Measurements from ENCODE around the gene HCN2.
"Not testable (repeated sequence)": the region's sequence is repeated elsewhere in the genome, so short reads cannot be mapped to it uniquely, and the experiment has no call there.

HCN2 gene

DNA sequence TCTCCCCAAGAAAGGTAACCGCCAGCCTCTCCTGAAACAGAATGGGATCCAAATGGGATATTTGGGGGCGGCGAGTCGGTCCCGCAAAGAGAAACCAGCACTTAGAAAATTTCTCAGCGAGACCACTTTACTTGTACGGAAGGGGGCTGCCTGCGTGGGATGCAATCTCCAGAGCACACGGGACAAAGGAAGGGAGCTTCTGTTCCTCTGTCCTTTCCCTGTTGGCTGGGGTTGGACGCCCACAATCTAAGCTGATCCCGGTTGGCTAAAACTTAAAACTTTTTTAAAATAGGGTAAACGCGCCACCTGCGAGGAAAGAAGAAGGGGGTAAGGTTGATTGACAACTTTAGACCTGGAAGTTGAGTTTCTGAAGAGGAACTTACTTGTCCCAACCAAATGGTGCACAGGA is 18.1 kb upstream of the HCN2 start:
- no peak for DNase-seq (ENCODE audit: low read depth)

DNA sequence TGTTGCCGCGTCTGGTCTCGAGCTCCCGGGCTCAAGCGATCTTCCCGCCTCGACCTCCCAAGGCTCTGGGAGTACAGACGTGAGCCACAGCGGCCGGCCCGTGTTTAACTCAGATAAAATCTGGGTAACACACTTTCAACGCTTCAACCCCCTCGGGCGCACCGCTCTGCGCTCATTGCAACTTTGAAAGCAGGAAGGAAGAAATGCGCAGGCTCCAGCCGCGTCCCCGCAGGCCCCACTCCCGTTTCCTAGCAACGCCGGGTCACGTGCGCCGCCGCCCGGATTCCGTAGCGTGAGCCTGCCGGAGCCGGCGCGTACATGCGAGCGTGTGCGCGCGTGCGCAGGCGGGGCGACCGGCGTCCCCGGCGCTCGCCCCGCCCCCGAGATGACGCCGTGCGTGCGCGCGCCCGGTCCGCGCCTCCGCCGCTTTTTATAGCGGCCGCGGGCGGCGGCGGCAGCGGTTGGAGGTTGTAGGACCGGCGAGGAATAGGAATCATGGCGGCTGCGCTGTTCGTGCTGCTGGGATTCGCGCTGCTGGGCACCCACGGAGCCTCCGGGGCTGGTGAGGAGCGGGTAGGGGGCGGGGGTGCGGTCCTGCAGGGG is 17.4 kb upstream of the HCN2 start, which contains the start of gene BSG:
Gene BSG (plus strand): TSS at position 457 of the 603 bp plus-strand sequence. CDS start 39 bp downstream, at position 496.
- DNase-seq (ENCODE audit: low read depth): peak; percentile 97

DNA sequence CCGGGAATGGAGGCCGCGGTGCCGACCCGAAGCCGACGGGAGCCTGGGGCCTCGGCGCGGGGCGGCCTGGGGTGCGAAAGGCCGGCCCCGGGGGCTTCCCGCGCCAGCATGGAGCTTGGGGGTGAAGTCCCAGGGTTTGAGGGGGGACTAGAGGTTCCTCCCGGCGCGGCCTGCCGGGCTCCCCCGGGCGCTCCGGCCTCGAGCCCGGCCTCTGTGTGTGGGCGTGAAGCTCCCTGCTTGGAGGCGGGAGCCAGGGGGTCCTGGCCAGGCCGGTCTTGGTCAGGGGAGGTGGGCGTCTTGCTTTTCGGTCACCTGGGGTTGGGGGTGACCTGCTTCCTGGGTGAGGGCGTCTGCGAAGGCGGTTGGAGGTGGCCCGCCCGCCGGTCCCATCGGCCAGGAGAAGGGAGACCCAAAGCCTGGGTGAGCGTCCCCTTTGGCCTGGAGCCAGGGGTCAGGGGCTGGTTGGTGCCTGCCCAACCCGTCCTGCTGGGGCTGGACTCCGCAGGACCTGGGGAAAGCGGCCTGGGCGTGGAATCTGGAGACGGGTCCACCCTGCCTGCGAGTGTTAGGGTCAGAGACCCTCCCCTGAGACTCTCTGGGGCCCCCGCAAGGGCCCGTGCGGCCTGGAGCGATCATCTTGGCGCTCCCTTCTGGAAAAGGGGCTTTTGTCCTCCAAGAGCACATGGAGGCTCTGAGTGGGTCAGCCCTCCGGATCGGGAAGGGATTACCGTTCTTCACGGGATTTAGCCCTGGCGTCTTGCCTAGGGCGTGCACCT is 16.8 kb upstream of the HCN2 start:
- no peak for DNase-seq (ENCODE audit: low read depth)

DNA sequence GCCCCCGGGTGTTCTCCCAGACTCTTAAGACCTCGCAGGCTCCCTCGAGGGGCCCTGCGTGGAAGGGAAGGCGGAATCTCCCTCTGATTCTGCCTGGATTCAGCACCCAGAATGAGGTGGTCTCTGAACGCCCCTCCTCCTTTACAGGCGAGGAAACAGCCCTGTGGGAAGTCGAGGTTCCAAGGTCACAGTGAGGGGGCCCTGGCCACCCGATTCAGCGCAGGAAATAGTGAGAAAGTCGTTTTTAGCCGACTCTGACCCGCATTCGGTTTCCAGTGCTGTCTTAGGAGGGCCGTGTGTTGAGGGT is 16.2 kb upstream of the HCN2 start:
- DNase-seq (ENCODE audit: low read depth): no peak

DNA sequence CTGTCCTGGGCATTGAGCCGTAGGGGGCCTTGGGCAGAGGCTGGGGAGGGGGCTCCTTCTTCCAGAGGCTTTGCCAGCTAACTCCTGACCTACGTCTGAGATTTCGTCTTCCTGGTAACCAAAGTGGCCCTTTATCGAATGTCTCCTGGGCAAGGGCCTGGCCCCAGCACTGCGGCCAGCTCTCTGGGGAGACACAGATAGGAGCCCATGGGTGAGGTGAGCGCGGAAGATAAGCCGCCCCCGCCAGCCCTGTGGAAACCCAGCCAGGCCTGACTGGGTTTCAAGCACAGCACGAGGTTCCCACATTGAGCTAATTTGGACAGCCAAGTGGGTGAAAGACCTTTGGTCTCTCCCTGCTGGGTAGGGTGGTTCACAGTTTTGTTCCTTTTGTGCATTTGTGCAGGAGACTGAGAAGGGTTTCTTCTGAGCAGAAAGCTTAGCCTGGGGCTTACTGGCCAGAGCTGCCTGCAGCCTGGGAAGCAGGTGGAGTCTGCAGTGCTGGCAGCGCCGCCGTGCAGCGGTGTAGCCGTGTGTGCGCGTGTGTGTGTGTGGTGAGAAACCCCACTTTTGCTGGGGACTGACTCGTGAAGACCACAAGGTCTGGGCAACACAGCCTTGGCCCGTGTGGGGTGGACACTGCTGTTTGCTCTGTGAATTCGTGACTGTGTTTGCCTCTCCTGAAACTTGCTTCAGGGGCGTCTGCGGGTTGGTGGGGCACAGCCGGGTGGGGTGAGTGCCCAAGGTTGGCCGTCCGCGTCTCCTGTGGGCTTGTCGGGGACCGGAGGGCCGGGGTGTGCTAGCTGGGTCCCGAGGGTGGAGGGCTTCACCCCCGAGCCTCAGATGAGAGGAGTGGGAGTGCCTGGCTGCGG is 14.8 kb upstream of the HCN2 start:
- no peak for DNase-seq (ENCODE audit: low read depth)

DNA sequence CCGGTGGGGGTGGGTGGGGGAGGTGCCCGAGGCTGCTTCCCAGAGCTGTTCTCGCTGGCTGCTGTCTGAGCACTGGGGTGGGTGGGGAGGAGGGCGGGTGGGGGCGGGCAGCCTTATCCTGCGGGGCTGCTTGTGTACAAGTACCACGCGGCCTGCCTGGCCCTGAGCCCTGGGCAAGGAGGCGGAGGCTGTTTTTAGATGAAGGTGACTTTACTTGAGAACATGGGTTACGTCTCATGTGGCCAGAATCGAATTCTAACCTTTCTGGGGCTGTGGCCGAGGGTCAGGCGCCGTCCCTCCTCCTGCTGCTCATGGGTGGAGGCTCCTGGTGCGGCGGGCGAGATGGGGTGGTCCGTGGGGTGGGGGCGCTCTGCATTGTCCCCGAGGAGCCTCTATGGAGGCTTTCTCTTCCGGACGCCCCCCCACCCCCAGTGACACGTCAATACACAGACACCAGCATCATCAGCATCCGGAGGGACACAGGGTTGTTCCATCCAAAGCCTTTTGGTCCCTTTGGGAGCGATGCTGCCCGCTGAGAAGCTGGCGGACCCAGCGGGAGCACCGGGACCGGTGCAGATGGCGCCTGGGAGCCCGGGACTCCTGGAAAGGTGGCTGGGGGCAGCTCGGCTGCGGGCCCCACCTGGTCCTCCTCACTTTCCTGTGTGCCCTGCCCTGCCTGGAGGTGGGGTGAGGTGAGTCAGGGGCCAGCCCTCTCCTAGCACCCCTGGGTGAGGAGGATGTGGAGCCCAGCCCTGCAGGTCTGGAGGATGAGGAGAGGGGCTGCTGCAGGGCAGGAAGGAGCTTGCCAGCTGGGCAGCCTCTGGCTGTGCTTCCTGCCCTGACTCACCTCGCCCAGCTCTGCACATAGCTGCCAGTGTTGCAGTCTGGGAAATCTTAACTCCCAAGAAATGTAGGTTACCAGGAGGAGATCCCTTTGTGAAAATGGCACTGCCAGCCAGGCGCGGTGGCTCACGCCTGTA is 13.9 kb upstream of the HCN2 start:
- DNase-seq (ENCODE audit: low read depth): no peak

DNA sequence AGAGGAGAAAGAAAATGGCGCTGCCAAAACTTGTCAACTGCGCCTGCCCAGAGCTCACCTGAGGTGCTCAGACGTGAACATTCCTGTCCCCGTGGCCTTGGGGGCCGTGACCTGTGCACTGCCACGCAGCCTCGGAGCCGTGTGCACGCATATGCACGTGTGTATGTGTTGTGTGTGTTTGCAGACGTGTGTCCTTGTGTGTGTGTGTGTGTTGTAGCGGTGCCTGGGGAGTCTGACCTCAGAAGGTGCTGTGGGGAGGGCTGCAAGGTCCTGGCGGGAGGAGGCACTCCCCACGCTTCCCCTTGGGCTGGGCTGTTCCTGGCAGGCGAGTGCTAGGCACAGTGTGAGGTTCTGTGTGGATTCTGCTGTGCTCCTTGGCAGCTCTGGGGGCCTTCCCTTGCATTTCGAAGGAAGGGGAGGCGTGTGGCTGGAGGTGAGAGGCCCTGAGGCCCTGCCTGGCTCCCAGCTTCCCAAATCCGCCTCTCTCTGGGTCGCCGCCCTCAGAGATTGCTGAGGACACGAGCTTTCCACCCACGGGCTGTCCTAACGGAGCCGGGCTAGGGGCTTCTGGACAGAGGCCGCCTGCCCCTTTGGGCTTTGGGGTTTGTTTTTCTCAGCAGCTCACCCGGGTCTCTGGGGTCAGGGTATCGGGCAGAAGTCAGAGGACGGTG is 12.8 kb upstream of the HCN2 start:
- DNase-seq (ENCODE audit: low read depth): no peak

DNA sequence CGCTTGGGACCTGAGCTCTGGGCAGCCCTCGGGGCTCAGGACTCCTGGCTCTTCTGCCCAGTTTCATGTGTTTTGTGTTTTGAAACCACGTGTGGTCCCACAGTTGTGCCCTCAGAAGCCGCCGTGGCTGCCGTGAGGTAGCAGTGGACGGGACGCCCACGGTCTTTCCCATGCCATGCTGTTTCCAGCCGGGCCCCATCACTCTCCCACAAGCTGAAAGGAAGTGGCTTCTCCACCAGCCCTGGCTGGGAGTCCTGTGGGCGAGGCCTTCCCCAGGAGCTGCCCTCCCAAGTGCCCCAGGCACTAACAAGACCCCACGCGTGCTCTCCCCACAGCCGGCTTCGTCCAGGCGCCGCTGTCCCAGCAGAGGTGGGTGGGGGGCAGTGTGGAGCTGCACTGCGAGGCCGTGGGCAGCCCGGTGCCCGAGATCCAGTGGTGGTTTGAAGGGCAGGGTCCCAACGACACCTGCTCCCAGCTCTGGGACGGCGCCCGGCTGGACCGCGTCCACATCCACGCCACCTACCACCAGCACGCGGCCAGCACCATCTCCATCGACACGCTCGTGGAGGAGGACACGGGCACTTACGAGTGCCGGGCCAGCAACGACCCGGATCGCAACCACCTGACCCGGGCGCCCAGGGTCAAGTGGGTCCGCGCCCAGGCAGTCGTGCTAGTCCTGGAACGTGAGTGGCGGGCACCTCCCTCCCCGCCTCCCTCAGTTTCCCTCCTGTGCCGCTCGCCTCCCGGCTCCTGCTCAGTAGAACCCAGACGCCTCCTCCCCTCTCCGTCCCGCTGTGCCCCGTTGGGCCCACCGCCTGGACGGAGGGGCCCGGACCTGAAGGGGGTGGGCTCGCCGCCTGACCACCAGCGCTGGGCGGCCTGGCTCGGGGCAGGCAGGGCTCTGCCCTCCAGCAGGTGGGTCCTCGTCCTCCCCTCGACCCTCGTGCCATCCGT is 12.0 kb upstream of the HCN2 start:
- no peak for DNase-seq (ENCODE audit: low read depth)

DNA sequence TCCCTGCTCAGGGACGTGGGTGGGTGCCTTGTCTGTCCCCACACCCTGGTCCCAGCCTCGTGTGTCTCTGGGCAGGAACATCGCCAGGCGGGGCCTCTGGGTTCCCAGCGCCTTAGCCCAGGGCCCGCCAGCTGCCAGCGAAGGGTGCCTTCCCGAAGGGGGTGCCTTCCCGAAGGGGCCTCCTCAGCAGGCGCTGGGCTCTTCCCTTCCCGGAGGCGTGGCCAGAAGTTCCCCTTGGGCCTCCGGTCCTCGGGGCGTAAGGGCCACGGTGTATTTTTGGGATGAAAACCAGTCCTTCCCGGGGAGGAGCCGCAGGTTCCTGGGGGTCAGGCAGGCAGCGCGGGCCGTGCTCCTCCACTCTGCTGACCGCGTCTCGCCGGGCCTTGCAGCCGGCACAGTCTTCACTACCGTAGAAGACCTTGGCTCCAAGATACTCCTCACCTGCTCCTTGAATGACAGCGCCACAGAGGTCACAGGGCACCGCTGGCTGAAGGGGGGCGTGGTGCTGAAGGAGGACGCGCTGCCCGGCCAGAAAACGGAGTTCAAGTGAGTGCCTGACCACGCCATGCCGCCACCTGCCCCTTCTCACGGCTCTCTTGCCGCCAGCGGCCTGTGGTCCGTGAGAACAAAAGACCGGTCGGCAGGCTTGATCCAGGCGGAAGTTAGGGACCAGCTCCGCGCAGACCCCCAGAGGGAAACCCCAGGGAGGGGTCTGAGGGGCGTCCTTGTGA is 10.4 kb upstream of the HCN2 start:
- no peak for DNase-seq (ENCODE audit: low read depth)

DNA sequence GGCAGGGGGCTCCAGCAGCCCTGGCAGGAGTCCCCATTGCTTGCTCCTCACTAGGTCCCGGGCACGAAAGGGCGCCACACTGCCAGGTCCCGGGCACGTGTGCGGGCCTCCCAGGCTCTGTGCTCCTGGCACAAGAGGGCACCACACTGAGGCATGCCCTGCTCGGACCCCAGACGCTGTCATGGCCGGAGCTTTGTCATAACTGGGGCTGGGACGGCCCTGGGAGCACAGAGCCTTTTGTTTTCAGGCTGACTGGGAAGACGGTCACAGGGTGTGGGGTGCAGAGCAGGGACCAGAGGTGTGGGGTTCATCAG is 9.9 kb upstream of the HCN2 start:
- no peak for DNase-seq (ENCODE audit: low read depth)

DNA sequence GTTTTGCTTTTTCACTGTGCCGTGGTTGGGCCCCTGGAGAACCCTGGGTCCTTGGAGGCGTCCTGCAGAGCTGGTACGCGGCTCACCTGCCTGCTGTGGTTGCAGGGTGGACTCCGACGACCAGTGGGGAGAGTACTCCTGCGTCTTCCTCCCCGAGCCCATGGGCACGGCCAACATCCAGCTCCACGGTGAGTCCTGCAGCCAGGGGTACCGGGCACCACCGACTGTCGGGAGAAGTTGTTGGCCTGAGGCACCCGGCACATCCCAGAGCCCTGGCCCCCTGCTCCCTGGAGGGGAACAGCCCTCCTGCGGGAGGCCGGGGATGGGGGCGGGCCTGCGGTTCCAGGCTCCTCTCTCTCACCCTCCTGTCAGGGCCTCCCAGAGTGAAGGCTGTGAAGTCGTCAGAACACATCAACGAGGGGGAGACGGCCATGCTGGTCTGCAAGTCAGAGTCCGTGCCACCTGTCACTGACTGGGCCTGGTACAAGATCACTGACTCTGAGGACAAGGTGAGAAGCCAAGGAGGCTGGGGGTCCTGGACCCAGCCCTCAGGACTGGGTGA is 9.3 kb upstream of the HCN2 start:
- DNase-seq (ENCODE audit: low read depth): no peak

DNA sequence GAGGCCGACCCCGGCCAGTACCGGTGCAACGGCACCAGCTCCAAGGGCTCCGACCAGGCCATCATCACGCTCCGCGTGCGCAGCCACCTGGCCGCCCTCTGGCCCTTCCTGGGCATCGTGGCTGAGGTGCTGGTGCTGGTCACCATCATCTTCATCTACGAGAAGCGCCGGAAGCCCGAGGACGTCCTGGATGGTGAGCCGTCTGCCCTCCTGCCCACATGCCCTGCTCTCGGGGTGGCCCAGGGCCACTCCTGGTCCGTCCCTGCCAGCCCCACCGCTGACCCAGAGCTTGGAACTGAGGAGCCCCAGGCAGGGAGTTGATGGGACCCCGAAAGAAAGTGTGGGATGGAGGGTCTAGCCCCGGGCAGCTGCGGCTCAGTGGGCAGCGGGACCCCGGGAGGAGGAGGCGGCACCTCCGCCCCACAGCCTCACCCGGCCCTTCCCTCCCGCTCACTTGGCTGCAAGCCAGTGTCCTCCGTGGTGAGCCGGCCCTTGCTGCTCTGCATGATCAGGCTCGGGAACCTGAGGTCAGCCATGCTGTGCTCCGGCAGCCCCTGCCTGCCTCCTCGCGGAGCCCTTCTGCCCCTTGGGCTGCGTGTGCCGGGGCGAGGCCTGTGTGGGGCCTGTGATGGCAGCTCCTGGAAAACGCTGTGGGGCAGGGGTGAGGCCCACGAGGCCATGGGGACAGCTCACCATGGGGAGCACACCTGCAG is 8.1 kb upstream of the HCN2 start:
- DNase-seq (ENCODE audit: low read depth): no peak

DNA sequence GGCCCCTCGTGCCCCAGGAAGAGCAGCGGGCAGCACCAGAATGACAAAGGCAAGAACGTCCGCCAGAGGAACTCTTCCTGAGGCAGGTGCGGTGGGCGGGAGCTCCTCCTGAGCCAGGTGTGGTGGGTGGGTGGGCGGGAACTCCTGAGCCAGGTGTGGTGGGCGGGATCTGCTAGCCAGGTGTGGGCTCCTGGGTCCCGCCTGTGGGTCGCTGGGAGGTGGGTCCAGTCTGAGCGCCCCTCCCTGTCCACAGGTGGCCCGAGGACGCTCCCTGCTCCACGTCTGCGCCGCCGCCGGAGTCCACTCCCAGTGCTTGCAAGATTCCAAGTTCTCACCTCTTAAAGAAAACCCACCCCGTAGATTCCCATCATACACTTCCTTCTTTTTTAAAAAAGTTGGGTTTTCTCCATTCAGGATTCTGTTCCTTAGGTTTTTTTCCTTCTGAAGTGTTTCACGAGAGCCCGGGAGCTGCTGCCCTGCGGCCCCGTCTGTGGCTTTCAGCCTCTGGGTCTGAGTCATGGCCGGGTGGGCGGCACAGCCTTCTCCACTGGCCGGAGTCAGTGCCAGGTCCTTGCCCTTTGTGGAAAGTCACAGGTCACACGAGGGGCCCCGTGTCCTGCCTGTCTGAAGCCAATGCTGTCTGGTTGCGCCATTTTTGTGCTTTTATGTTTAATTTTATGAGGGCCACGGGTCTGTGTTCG is 7.0 kb upstream of the HCN2 start:
- no peak for DNase-seq (ENCODE audit: low read depth)

DNA sequence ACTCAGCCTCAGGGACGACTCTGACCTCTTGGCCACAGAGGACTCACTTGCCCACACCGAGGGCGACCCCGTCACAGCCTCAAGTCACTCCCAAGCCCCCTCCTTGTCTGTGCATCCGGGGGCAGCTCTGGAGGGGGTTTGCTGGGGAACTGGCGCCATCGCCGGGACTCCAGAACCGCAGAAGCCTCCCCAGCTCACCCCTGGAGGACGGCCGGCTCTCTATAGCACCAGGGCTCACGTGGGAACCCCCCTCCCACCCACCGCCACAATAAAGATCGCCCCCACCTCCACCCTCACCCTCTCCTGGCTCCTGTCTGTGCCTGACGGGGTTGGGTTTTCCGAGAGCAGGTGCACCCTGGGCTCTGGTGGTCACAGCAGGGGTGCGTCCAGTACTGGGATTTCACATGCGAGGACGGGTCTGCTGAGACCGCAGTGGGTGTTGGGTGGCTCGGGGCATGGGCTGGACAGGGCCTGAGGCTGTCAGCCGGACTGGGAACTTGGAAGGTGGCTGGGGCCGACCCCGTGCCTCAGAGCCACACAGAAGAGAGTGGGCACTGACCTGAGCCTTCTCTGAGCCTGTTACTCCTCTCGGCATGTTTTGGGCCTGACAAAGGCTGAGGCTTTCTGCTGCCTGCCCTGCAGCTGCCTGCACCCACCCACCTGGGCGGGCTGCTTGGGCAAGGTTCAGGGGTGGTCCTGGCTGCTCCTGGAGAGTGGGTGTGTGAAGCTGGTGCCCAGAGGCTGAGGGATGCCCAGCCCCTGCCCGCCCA is 6.3 kb upstream of the HCN2 start:
- DNase-seq (ENCODE audit: low read depth): no peak

DNA sequence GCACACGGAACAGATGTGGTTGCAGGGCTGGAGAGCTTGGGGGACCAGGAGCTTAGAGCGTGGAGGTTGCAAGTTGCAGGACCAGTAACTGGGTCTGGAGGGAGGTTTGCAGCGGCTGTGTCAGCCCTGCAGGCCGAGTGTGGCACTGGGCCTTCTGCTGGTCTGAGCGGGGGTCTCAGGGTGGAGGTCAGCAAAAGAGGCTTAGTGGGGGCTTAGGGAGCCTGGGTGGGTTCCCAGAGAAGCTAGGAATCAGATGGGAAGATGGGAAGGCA is 5.8 kb upstream of the HCN2 start:
- no peak for DNase-seq (ENCODE audit: low read depth)

DNA sequence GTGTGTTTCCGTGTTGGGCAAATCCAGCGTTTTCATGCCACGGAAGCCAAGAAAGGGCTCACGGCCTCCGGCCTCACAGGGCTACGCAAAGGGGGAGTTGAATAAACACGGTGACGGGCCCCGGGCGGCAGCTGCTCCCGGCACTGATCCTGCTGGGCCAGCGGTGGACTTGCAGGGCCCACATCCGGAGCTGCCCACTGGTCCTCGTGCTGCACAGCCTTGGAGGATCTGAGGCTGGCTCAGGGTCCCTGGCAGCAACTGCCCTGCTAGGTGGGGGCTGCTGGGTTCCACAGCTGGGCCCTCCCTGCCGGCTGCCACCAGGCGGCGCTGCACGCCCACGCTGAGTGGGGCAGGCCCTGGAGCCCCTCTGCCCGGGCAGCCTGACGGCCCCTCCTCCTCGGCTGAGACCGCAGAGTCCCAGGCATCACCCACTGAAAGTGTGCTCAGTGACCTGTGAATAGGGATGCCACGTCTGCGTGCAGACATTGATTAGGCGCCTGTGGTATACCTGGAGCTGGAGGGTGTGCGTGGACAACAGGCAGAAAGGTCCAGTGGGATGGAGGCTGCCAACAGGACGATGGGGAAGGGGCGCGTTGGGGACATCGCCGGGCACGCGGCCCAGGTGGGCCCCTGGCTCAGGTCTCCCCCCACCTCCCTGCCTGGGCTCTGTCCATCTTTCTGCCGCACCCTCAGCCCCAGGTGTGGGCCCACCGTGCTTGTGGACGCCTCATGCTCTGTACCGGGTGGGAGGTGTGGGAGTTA is 5.3 kb upstream of the HCN2 start:
- peak; percentile 48 for DNase-seq (ENCODE audit: low read depth)

DNA sequence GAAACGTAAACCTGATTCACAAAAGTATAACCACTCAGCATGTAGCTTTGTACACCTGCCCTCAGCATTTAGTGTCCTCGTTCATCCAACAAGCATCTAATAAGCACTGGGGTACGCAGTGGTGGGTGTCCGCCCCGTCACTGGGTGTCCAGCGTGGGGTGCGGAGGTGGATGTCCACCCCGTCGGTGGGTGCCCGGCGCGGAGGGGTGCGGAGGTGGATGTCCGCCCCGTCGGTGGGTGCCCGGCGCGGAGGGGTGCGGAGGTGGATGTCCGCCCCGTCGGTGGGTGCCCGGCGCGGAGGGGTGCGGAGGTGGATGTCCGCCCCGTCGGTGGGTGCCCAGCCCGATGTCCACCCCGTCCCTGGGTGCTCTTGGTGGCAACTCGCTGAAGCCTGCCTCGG is 4.5 kb upstream of the HCN2 start:
- not testable (repeated sequence) for DNase-seq (ENCODE audit: low read depth)
